ENCODE measurements around the gene CDKN1B. TPM values are rescaled to one million over a fixed set of nuclear protein-coding genes. Genes with fewer than 3 reads are reported as not detected.

CDKN1B gene
- total and polyA plus RNA-seq, 2 of the 13 experiments (the other 11 are each of a cell fraction or from before 2014, with no cell fraction given): 20.1 to 37.2 TPM

DNA sequence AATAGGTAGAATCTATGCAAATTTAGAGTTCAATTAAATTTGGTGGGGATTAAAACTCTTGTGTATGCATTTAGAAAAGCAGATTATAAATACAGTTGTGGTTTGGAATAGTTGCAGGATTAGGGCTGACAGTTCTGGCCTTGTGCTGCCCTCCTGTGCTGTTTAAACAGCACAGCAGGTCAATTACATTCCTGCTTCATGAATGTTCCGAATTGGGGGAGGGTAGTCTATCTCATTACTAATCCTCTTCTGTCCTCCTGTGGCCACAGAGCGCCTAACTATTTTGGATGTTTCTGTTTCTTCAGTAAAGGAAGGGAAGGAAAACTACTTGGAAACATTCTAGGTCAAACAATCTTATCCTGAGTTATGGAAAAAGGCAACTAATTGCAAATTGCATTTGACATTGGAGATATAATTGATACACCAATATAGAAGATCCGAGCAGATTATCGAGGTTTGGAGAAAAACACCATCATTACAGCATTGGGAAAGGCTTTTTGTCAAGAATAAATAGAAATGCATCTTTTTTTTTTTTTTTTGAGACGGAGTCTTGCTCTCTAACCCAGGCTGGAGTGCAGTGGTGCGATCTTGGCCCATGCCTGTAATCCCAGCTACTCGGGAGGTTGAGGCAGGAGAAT, 12.5 kb upstream of the CDKN1B start (continued):
- TF ChIP-seq SOX6 (IDR thresholded peaks at IDR 0.05) (no peak), SOX6 (CRISPR knock-in tag; IDR thresholded peaks at IDR 0.05) (peak; percentile 32; the same call in 1 of the 2 replicates), ZNF619 (CRISPR knock-in tag; IDR thresholded peaks at IDR 0.05) (no peak), KAT8 (CRISPR knock-in tag; IDR thresholded peaks at IDR 0.05) (peak; percentile 55; the same call in 1 of the 2 replicates), MIXL1 (CRISPR knock-in tag; IDR thresholded peaks at IDR 0.05) (peak; percentile 80), REPIN1 (CRISPR knock-in tag; IDR thresholded peaks at IDR 0.05; ENCODE audit: borderline replicate concordance, low read depth) (peak; percentile 52; the same call in 1 of the 2 replicates), FOXP4 (CRISPR knock-in tag; IDR thresholded peaks at IDR 0.05) (peak; percentile 51; the same call in 1 of the 2 replicates), HNF4A (CRISPR knock-in tag; IDR thresholded peaks at IDR 0.05) (0 out of 2 replicates have a peak, but pooled peaks have one; percentile 9), GATAD2A (CRISPR knock-in tag; IDR thresholded peaks at IDR 0.05) (peak; percentile 69; the same call in 1 of the 2 replicates), IRF2 (CRISPR knock-in tag; IDR thresholded peaks at IDR 0.05) (peak; percentile 40; the same call in 1 of the 2 replicates), KMT2A (CRISPR knock-in tag; IDR thresholded peaks at IDR 0.05) (no peak), MBNL3 (CRISPR knock-in tag; conservative IDR thresholded peaks at IDR 0.05) (no peak), ZNF562 (CRISPR knock-in tag; IDR thresholded peaks at IDR 0.05; ENCODE audit: borderline replicate concordance) (no peak), IKZF5 (CRISPR knock-in tag; IDR thresholded peaks at IDR 0.05) (peak; percentile 36; the same call in 1 of the 2 replicates), ZBTB7B (CRISPR knock-in tag; IDR thresholded peaks at IDR 0.05) (no peak), GFI1 (CRISPR knock-in tag; IDR thresholded peaks at IDR 0.05; ENCODE audit: borderline replicate concordance) (0 out of 2 replicates have a peak, but pooled peaks have one; percentile 33), BCL6 (CRISPR knock-in tag; IDR thresholded peaks at IDR 0.05) (peak; percentile 26; the same call in 1 of the 2 replicates), FOSL2 (CRISPR knock-in tag; IDR thresholded peaks at IDR 0.05) (peak; percentile 92), HMGXB4 (CRISPR knock-in tag; IDR thresholded peaks at IDR 0.05; ENCODE audit: borderline replicate concordance in 1 of 2, low read depth in 1 of 2) (peak; percentile 38 to 58; a peak in 2 of 4 replicates), TRIM22 (IDR thresholded peaks at IDR 0.05) (no peak), MXI1 (IDR thresholded peaks at IDR 0.05; ENCODE audit: borderline replicate concordance, low read depth, low read length) (0 out of 3 replicates have a peak, but pooled peaks have one; percentile 50), ZNF331 (CRISPR knock-in tag; IDR thresholded peaks at IDR 0.05) (0 out of 2 replicates have a peak, but pooled peaks have one; percentile 25), MAFF (IDR thresholded peaks at IDR 0.05; ENCODE audit: low read depth, low read length) (0 out of 2 replicates have a peak, but pooled peaks have one; percentile 5)
- TF ChIP-seq, protein P1, sequence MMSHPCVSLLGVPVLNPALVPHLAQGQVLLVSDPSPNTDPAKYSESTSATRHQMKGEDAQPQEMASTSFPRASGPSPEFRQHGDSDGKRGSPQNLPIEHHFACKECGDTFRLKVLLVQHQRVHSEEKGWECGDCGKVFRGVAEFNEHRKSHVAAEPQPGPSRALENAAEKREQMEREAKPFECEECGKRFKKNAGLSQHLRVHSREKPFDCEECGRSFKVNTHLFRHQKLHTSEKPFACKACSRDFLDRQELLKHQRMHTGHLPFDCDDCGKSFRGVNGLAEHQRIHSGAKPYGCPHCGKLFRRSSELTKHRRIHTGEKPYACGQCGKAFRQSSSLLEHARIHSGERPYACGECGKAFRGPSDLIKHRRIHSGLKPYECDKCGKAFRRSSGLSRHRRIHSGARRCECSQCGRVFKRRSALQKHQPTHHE (CRISPR knock-in tag; IDR thresholded peaks at IDR 0.05; ENCODE audit: borderline replicate concordance): no peak
